ENCODE measurements around the gene GLB1L2. TPM values are rescaled to one million over a fixed set of nuclear protein-coding genes. Genes with fewer than 3 reads are reported as not detected.

Gene GLB1L2
- total RNA-seq, 5 donors from 2014 or later (not counting 1 experiment from before 2014, with no cell fraction given), result 1.4 to 3.6 (median 2.3) TPM

GRCh38 chr11:134397304-134398078, 65.7 kb downstream of the GLB1L2 start:
- DNase-seq, result no peak
- Mint-ChIP-seq H3K36me3 (no peaks in the 10 kb centered on the region), H3K9me3 (no peaks in the 10 kb centered on the region), H3K27me3 (peaks cover 13 to 19% of the 10 kb centered on the region in 2 donors), H3K27ac (no peak overlapping the region), H3K4me3 (no peak overlapping the region), H3K4me1 (no peaks in the 10 kb centered on the region)
- Histone ChIP-seq H3K27ac (ENCODE audit: low read length) (no peak overlapping the region), H3K4me1 (ENCODE audit: control insufficient read depth in 1 of 2, extremely low read depth in 1 of 2, insufficient read depth in 2 of 2, low read length in 2 of 2) (peaks cover 0 to 2% of the 10 kb centered on the region in 2 experiments), H3K27me3 (replicated peaks in 1 of 2; ENCODE audit: control insufficient read depth in 2 of 2, extremely low read depth in 1 of 2, insufficient read depth in 2 of 2, low read length in 1 of 2) (peaks cover 2 to 38% of the 10 kb centered on the region in 2 experiments), H3K4me3 (ENCODE audit: control insufficient read depth in 1 of 2, extremely low read depth in 1 of 2, low read length in 1 of 2) (no peak overlapping the region), H3K36me3 (ENCODE audit: control insufficient read depth in 2 of 2, extremely low read depth in 1 of 2, insufficient read depth in 1 of 2, low read length in 1 of 2) (no peaks in the 10 kb centered on the region), H3K9me3 (no peaks in the 10 kb centered on the region)
- POLR2A ChIA-PET, result no interaction called here
- WGBS (ENCODE audit: insufficient coverage), result 86% methylated on average over 13 of the region's 18 CpGs
- CTCF ChIA-PET, result no interaction called here
- no peak for ATAC-seq (replicated peaks in 1 of 4)

- no peaks in the 10 kb centered on the region for H3K9me3 ChIP-seq
- Mint-ChIP-seq H3K27me3 (peaks cover 13 to 16% of the 10 kb centered on the region in 2 donors), H3K36me3 (no peaks in the 10 kb centered on the region), H3K27ac (no peak overlapping the region), H3K9me3 (no peaks in the 10 kb centered on the region), H3K4me3 (no peak overlapping the region), H3K4me1 (no peaks in the 10 kb centered on the region)
- ChIA-PET CTCF (no interaction called here), POLR2A (no interaction called here)
- no peak for DNase-seq
- no peak overlapping the region for H3K4me3 ChIP-seq (ENCODE audit: control insufficient read depth in 1 of 2, extremely low read depth in 1 of 2, low read length in 1 of 2)
- H3K4me1 ChIP-seq (ENCODE audit: control insufficient read depth in 1 of 2, extremely low read depth in 1 of 2, insufficient read depth in 2 of 2, low read length in 2 of 2), result peaks cover 0 to 4% of the 10 kb centered on the region in 2 experiments
- no peak overlapping the region for H3K27ac ChIP-seq (ENCODE audit: low read length)
- H3K27me3 ChIP-seq (replicated peaks in 1 of 2; ENCODE audit: control insufficient read depth in 2 of 2, extremely low read depth in 1 of 2, insufficient read depth in 2 of 2, low read length in 1 of 2), result peaks cover 2 to 38% of the 10 kb centered on the region in 2 experiments
- ATAC-seq (replicated peaks in 1 of 4), result no peak
- H3K36me3 ChIP-seq (ENCODE audit: control insufficient read depth in 2 of 2, extremely low read depth in 1 of 2, insufficient read depth in 1 of 2, low read length in 1 of 2), result no peaks in the 10 kb centered on the region
- WGBS (ENCODE audit: insufficient coverage), result 87% methylated on average over 8 of the region's 11 CpGs
These were observed 66.3 kb downstream of the GLB1L2 start for GRCh38 chr11:134398079-134398444.

GRCh38 chr11:134398644-134399292, 67.0 kb downstream of the GLB1L2 start:
- no peak for DNase-seq
- H3K27ac Mint-ChIP-seq, result no peak overlapping the region
- H3K36me3 ChIP-seq (ENCODE audit: control insufficient read depth in 2 of 2, extremely low read depth in 1 of 2, insufficient read depth in 1 of 2, low read length in 1 of 2), result no peaks in the 10 kb centered on the region
- WGBS (ENCODE audit: insufficient coverage), result 75% methylated on average over 9 of the region's 13 CpGs
- CTCF ChIA-PET, result no interaction called here
- H3K9me3 ChIP-seq, result no peaks in the 10 kb centered on the region
- peaks cover 0 to 5% of the 10 kb centered on the region in 2 experiments for H3K4me1 ChIP-seq (ENCODE audit: control insufficient read depth in 1 of 2, extremely low read depth in 1 of 2, insufficient read depth in 2 of 2, low read length in 2 of 2)
- POLR2A ChIA-PET, result no interaction called here
- H3K9me3 Mint-ChIP-seq, result no peaks in the 10 kb centered on the region
- H3K4me3 ChIP-seq (ENCODE audit: control insufficient read depth in 1 of 2, extremely low read depth in 1 of 2, low read length in 1 of 2), result no peak overlapping the region
- no peak overlapping the region for H3K4me3 Mint-ChIP-seq
- no peaks in the 10 kb centered on the region for H3K4me1 Mint-ChIP-seq
- no peak overlapping the region for H3K27ac ChIP-seq (ENCODE audit: low read length)
- H3K27me3 ChIP-seq (replicated peaks in 1 of 2; ENCODE audit: control insufficient read depth in 2 of 2, extremely low read depth in 1 of 2, insufficient read depth in 2 of 2, low read length in 1 of 2), result peaks cover 2 to 40% of the 10 kb centered on the region in 2 experiments
- no peaks in the 10 kb centered on the region for H3K36me3 Mint-ChIP-seq
- ATAC-seq (replicated peaks in 1 of 4), result no peak
- peaks cover 13 to 19% of the 10 kb centered on the region in 2 donors for H3K27me3 Mint-ChIP-seq

- Histone ChIP-seq H3K27ac (ENCODE audit: low read length) (no peak overlapping the region), H3K4me3 (ENCODE audit: control insufficient read depth in 1 of 2, extremely low read depth in 1 of 2, low read length in 1 of 2) (no peak overlapping the region), H3K27me3 (replicated peaks in 1 of 2; ENCODE audit: control insufficient read depth in 2 of 2, extremely low read depth in 1 of 2, insufficient read depth in 2 of 2, low read length in 1 of 2) (peaks cover 2 to 37% of the 10 kb centered on the region in 2 experiments), H3K4me1 (ENCODE audit: control insufficient read depth in 1 of 2, extremely low read depth in 1 of 2, insufficient read depth in 2 of 2, low read length in 2 of 2) (peaks cover 0 to 5% of the 10 kb centered on the region in 2 experiments), H3K36me3 (ENCODE audit: control insufficient read depth in 2 of 2, extremely low read depth in 1 of 2, insufficient read depth in 1 of 2, low read length in 1 of 2) (no peaks in the 10 kb centered on the region), H3K9me3 (no peaks in the 10 kb centered on the region)
- CTCF ChIA-PET, result no interaction called here
- H3K4me3 Mint-ChIP-seq, result no peak overlapping the region
- H3K36me3 Mint-ChIP-seq, result no peaks in the 10 kb centered on the region
- DNase-seq, result no peak
- whole genome bisulfite sequencing (ENCODE audit: insufficient coverage), result 87% methylated on average over 8 of the region's 8 CpGs
- H3K27me3 Mint-ChIP-seq, result peaks cover 17 to 22% of the 10 kb centered on the region in 2 donors
- no peak overlapping the region for H3K27ac Mint-ChIP-seq
- no peaks in the 10 kb centered on the region for H3K9me3 Mint-ChIP-seq
- H3K4me1 Mint-ChIP-seq, result no peaks in the 10 kb centered on the region
- POLR2A ChIA-PET, result no interaction called here
- no peak for ATAC-seq (replicated peaks in 1 of 4)
These were observed 67.5 kb downstream of the GLB1L2 start for GRCh38 chr11:134399293-134399654.

- Histone ChIP-seq H3K4me3 (ENCODE audit: control insufficient read depth in 1 of 2, extremely low read depth in 1 of 2, low read length in 1 of 2) (no peak overlapping the region), H3K27me3 (replicated peaks in 1 of 2; ENCODE audit: control insufficient read depth in 2 of 2, extremely low read depth in 1 of 2, insufficient read depth in 2 of 2, low read length in 1 of 2) (peaks cover 2 to 43% of the 10 kb centered on the region in 2 experiments), H3K27ac (ENCODE audit: low read length) (no peak overlapping the region), H3K36me3 (ENCODE audit: control insufficient read depth in 2 of 2, extremely low read depth in 1 of 2, insufficient read depth in 1 of 2, low read length in 1 of 2) (no peaks in the 10 kb centered on the region), H3K9me3 (no peaks in the 10 kb centered on the region), H3K4me1 (ENCODE audit: control insufficient read depth in 1 of 2, extremely low read depth in 1 of 2, insufficient read depth in 2 of 2, low read length in 2 of 2) (peaks cover 0 to 5% of the 10 kb centered on the region in 2 experiments)
- ATAC-seq (replicated peaks in 1 of 4) (no peak), DNase-seq (no peak)
- POLR2A ChIA-PET, result no interaction called here
- Mint-ChIP-seq H3K27me3 (peaks cover 23 to 28% of the 10 kb centered on the region in 2 donors), H3K27ac (no peak overlapping the region), H3K9me3 (no peaks in the 10 kb centered on the region), H3K4me1 (no peaks in the 10 kb centered on the region), H3K36me3 (no peaks in the 10 kb centered on the region), H3K4me3 (no peak overlapping the region)
- 69% methylated on average over 6 of the region's 7 CpGs for WGBS (ENCODE audit: insufficient coverage)
- CTCF ChIA-PET, result no interaction called here
These were observed 68.2 kb downstream of the GLB1L2 start for GRCh38 chr11:134399996-134400395.

GRCh38 chr11:134401825-134402809, 70.3 kb downstream of the GLB1L2 start:
- H3K27ac Mint-ChIP-seq, result no peak overlapping the region

More at GRCh38 chr11:134401825-134402809, 70.3 kb downstream of the GLB1L2 start:
- peaks cover 2 to 47% of the 10 kb centered on the region in 2 experiments for H3K27me3 ChIP-seq (replicated peaks in 1 of 2; ENCODE audit: control insufficient read depth in 2 of 2, extremely low read depth in 1 of 2, insufficient read depth in 2 of 2, low read length in 1 of 2)
- no peaks in the 10 kb centered on the region for H3K36me3 ChIP-seq (ENCODE audit: control insufficient read depth in 2 of 2, extremely low read depth in 1 of 2, insufficient read depth in 1 of 2, low read length in 1 of 2)
- H3K4me3 ChIP-seq (ENCODE audit: control insufficient read depth in 1 of 2, extremely low read depth in 1 of 2, low read length in 1 of 2), result no peak overlapping the region
- no peak overlapping the region for H3K4me3 Mint-ChIP-seq
- peaks cover 0 to 3% (median 0%) of the 10 kb centered on the region in 3 donors for H3K4me1 Mint-ChIP-seq
- no peaks in the 10 kb centered on the region for H3K9me3 ChIP-seq
- POLR2A ChIA-PET, result interaction anchor here in 1 of 2 donors (0.6 kb wide), 1 partner anchor 1551 kb away, joined by 3 read pairs; no protein-coding TSS in a partner anchor
- CTCF ChIA-PET, result no interaction called here
- H3K27ac ChIP-seq (ENCODE audit: low read length), result no peak overlapping the region
- peak in 2 of 35 experiments; percentile 9 to 15 for DNase-seq
- no peak for ATAC-seq (replicated peaks in 1 of 4)
- H3K27me3 Mint-ChIP-seq, result peaks cover 33 to 35% of the 10 kb centered on the region in 2 donors
- WGBS (ENCODE audit: insufficient coverage), result 75% methylated on average over 9 of the region's 19 CpGs
- H3K4me1 ChIP-seq (ENCODE audit: control insufficient read depth in 1 of 2, extremely low read depth in 1 of 2, insufficient read depth in 2 of 2, low read length in 2 of 2), result peaks cover 0 to 19% of the 10 kb centered on the region in 2 experiments
- H3K36me3 Mint-ChIP-seq, result no peaks in the 10 kb centered on the region
- H3K9me3 Mint-ChIP-seq, result no peaks in the 10 kb centered on the region

Data from T-cell (primary cell).